LNCAP (cell line): ENCODE measurements around the gene TAL2.

Source experiments
- TF ChIP-seq, protein P1 (sequence below): fragments of 450-650 bp; IDR thresholded peaks from 2 replicates; pipeline ENCODE4 v1.5.1; 2017; ENCODE audit warnings: mild to moderate bottlenecking

The TAL2 gene

DNA sequence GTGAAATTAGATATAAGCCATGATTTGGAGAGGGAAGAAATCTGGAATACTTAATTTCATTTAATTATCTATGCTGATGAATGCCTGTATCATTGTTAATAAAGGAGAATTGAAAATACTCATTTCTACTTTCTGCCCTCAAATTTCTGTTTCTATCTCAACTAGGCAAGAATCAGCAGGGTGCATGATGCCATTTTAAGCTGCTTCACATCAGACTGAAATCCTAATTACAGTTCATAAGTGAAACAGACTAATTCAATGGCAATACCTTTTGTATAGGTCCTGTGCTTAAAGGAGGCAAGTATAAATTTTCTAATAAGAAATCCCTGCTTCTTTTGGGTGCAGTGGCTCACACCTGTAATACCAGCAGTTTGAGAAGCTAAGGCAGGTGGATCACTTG is 22.3 kb upstream of the TAL2 start:
- TF ChIP-seq, protein P1, sequence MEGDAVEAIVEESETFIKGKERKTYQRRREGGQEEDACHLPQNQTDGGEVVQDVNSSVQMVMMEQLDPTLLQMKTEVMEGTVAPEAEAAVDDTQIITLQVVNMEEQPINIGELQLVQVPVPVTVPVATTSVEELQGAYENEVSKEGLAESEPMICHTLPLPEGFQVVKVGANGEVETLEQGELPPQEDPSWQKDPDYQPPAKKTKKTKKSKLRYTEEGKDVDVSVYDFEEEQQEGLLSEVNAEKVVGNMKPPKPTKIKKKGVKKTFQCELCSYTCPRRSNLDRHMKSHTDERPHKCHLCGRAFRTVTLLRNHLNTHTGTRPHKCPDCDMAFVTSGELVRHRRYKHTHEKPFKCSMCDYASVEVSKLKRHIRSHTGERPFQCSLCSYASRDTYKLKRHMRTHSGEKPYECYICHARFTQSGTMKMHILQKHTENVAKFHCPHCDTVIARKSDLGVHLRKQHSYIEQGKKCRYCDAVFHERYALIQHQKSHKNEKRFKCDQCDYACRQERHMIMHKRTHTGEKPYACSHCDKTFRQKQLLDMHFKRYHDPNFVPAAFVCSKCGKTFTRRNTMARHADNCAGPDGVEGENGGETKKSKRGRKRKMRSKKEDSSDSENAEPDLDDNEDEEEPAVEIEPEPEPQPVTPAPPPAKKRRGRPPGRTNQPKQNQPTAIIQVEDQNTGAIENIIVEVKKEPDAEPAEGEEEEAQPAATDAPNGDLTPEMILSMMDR, result no peak

DNA sequence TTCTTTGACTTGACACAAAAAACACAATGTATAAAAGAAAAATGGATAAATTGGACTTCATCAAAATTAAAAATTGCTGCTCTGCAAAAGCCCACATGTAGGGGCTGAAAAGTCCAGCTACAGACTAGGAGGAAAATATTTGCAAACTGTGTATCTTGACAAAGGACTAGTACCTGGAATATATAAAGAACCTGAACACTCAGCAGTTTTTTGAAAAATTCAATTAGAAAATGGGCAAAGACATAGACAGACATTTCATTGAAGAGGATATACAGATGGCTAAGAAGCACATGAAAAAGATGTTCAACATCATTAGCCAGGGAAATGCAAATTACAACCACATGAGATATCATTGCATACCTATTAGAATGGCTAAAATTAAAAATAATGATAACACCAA is 18.5 kb upstream of the TAL2 start:
- TF ChIP-seq, protein P1, result no peak

DNA sequence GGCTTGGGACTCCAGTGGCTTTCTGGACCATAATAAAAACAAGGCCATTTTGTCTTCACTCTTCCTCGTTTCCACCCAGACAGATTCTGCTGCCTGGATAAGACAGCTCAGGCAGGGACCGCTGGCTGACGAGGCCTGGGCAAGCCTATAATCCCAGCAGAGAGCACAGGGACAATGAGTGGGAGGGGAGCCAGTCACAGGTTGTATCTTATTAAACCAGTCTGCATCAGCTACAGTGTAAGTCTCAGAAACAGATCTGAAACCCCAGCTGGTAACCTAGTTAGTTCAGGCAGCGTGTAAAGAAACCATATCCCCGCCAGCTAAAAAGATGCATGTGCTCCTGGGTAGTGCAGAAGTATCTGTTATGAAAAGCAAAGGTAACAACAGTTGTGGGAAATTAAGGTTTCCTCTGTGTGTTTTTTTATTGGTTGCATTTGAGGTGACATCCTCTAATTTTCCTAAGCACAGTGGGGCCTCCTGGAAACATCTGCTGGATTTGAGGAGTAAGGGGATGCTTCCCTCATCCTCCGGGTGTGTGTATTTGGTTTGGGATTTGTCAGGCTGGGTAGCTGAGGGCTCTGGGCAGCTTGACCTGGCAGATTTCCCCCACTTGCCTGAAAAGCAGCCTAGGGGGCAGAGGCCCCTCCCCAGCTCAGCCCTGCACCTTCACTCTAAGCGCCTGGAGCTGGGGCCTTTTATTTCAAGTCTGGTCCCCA is 15.2 kb upstream of the TAL2 start:
- TF ChIP-seq, protein P1, result no peak

DNA sequence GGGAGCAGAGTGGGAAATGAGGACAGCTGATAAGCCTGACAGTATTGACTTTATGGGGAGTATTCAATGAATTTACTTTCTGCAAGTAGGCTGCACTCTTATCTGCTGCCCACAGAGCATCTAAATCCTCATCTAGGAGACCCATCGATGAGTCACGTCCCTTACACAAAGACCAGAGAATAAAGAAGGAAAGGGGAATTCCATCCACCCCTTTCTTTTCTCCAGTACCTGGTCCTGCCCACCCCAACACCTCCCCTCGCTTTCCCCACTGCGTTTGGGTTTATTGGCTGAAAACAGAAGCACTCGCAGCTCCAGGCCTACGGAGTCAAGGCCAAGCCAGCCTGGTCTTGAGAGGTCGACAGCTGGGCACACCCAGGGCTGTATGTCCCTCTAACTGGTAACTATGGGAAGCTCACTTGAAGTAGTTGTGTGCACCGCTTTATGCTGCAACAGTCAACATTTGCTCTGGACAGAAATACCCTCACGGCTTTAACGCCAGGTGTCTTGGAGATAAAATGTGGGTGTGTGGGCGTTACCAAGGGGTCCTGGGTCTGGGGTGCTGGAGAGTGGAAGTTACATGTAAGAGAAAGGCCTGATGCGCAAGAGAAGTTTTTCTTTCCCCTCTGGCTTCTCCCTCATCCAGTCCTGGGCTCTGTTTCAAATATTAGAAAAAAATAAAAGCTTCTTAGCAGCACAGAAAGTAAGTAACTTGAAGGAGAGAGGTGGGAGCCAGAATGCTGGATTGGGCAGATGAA is 14.5 kb upstream of the TAL2 start:
- TF ChIP-seq, protein P1, result no peak

DNA sequence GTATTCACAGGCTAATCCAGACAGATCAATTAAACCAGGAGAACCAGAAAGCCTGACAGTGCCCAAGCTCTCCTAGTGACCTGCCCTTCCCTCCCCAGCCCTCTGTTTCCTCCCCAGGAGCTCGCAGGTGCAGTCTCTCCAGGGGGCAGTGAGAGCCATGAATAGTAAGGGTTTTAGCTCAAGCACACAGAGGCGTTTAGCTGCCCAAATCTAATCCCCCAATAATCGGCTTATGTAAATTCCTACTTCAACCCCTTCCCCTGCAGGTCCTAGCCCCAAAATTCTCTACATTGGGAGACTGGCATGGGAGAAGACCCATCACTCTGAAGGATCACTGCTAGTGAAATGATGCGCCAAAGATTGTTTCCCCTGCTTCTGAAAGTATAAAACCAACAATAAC is 10.5 kb upstream of the TAL2 start:
- TF ChIP-seq, protein P1, result no peak

DNA sequence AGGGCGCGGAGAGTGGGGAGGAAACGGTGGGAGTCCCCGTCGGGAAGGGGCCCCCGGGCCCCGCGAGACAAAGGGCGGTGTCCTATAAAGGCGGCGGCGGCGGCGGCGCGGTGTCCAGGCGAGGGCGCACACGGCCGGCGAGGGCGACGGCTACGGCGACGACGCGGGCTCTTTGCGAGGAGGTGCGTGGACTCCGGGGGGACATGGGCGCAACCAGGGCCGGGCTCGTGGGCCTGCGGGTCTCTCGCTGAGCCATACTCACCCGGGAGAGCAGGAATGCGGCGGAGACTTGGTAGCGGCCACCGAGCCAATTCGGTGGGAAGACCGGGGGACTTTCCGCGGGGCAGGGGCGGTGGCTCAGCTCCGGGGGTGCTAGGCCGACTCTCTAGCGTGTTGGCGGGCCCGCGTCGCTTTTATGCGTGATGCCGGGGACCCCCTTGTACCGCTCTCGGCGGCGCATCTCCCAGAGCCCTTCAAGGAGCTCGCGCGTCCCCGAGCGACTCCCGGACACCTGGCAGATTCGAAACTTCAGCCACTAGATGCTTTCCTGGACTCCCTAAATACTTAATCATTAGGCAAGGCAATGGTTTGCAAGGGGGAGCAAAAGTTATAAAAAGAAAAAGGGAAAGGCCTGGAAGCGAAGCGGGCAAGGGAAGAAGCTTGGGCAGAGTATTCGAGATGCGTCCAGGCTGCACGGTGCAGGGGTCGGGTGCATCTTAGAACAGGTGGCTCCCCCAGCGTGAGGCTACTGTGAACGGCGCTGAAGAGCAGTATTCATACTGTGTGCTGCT is 5.9 kb upstream of the TAL2 start:
- TF ChIP-seq, protein P1, result peak; percentile 36; the same call in 1 of the 2 replicates

DNA sequence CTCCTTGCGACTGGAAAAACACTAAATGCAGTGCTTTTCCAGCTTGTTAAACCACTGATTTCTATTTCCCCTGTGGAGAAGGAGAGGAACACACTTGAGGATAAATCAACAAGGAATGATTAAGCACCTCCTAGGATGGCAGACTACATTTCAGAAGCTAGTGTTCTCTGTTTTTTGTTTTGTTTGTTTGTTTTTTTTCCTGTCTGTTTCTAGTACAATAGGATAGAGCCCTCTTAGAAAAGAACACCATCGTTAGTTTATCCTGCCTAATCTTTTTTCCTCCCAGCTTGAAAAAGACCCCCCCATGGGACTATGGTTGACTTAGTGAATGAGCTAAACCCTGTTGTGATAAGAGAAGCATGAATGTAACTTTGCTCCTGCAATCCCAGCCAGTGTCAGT is 3.9 kb upstream of the TAL2 start:
- TF ChIP-seq, protein P1, result no peak
